Stimulated activated naive CD4-positive, alpha-beta T cell treated with Interleukin-2 at 50 U/mL for 16 hours (primary cell): Measurements from ENCODE around the gene OXCT2.

Experiments
- DNase-seq: peaks from one replicate; lab custom pipeline; 2025; lab: John Stamatoyannopoulos, UW

Gene OXCT2

DNA sequence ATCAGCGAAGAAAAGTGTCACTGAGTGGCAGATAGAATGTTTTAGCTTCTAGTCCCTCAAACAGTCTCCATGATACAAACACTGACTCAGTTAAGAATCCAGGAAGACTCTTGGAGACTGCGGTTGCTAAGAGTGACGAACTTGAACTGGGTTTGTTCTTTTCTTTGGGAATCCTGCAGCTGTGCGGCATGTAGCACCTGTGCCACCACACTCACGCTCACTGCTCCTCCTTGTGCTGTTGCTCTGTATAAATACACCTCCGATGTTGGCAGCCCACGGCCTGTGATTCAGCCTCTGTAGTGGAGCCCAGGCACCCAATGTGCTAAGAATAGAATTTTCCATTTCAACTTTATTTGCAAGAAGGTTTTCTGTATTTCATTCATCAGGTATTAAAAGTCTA lies 38.0 kb downstream of the OXCT2 start:
- no peak for DNase-seq

DNA sequence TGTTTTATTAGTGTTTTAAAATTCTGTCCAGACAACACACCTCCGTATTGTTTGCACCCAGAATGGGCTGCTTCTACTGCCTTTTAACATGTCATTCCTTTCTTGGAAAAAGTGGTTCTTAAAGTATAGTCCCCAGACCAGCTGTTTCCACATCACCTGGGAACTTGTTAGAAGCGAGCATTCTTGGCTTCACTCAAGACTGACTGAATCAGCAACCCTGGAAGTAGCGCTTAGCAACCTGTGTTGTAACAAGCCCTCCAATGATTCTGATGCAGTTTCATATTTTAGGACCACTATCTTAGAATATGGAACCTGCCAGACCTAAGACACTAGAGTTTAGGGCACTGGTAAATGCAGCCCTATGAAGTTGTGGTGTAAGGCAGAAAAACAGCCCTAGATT lies 38.4 kb downstream of the OXCT2 start:
- DNase-seq = no peak

DNA sequence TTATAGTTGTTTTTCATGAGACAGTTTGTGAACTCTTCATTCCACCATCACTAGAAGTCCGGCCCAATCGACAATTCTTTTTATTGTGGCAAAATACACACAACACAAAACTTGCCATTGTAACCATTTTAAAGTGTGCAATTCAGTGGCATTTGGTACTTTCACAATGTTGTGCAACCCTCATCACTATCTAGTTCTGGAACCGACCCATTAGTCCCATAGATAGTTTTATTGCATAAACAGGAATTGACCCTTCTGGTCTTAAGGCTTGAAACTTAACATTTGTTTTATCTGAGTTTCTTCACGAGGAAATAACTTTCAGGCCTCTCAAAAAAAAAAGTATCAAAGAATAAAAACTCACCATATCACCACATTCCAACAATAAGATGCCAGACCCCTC lies 41.3 kb downstream of the OXCT2 start:
- DNase-seq = no peak

DNA sequence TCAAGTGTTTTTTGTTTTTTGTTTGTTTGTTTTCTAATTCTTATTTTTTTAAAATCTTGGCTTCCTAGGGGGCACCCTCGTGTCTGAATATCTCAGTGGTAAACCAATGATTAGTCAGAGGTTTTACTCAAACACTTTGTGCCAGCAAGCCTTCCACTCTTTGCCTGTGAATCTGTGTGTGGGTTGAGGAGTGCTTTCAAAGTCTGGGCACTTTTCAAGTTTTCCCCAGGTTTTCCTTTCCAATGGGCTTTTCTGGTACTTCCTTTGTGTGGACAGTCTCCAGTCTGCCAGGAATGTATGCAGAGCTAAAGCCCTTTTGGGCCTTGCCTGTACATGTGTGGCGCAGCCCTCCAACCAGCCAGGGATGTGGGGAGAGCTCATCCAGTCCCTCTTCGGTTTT lies 42.1 kb downstream of the OXCT2 start:
- no peak for DNase-seq

DNA sequence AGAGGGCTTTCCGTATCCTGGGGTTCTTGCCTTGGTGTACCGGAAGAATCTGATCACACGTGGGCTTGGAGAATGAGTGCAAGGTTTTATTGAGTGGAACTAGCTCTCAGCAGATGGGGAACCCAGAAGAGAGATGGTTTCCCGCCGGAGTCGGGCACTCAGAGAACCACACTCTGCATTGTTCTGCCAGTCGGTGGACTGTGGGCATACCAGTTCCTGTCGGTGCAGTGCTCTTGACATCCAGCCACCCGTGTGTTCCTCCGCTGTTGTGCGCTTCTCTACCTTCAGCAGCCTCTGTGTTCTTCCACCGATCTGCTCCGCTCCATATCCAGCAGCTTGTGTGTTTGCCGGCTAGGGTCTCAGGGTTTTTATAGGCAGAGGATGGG lies 43.2 kb downstream of the OXCT2 start:
- no peak for DNase-seq

DNA sequence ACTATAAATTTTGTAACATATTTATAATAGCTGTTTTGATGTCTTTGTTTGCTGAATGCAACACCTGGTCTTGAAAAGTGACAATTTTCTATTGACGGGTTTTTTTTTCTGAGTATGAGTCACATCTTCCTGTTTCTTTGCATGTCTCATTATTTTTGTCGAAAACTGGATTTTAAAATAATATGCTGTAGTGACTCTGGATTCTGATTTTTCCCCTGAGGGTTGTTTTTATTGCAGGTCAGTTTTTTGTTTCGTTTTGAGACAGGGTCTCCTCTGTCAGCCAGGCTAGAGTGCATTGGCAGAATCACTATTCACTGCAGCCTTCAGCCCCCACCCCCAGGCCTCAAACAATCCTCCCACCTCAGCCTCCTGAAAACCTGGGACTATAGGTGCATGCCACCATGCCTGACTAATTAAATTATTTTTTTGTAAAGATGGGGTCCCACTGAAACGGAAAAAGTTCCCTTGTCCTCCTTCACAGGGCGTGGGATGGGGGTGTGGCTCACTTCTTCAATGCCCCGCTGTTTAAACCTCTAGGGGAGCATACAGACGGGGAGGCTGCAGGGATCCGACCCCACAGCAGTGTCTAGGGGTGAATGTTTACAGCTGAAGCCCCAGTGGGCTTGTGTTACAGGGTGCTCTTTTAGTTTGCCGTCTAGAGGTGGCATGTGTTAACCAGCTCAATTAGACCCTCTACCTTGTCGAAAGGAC lies 43.8 kb downstream of the OXCT2 start:
- no peak for DNase-seq

DNA sequence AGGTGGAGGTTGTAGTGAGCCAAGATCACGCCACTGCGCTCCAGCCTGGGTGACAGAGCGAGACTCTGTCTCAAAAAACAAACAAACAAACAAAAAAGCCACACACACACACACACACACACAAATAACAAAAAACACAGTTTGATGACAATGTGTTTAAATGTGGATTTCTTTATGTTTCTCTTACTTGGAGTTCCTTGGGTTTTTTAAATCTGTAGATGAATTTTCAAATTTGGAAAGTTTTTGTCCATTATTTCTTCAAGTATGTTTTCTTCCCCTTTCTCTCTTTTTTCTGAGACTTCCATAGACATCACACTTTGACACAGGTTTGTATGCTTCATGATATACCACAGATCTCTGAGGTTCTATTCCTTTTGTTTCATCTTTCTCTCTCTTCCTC lies 44.5 kb downstream of the OXCT2 start:
- DNase-seq = no peak

DNA sequence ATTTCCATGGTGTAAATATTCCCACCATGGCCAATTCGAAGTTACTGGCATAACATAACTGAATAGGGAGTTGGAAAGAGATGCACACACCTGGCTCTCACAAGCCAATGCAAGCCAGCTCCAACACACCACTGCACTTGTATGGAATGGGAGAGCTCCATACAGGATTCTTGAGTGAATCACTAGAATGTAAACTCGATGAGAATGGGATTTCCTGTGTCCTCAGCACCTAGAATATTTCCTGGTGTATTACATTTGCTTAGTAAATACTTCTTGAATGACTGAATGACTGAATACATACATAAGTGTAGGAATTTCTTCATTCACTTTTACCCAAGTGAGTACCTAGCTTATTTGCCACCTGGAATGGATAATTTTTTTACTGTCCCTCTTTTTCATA lies 48.7 kb downstream of the OXCT2 start:
- DNase-seq = no peak

DNA sequence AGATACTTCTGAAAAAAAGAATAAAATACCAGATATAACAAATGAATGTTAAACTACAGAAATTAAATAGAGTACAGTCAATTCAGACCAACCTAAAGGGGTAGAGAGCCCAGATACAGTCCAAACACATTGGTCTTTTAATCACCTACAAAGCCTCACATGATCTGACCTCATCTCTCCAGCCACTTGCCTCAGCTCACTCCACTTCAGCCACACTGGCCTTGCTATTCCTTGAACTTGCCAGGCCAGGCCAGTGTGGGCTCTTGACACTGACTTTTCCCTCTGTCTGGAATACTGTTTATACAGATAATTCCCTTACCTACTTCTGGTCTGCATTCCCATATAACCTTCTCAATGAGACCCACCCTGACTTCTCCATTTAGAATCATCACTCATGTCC lies 49.5 kb downstream of the OXCT2 start:
- no peak for DNase-seq

DNA sequence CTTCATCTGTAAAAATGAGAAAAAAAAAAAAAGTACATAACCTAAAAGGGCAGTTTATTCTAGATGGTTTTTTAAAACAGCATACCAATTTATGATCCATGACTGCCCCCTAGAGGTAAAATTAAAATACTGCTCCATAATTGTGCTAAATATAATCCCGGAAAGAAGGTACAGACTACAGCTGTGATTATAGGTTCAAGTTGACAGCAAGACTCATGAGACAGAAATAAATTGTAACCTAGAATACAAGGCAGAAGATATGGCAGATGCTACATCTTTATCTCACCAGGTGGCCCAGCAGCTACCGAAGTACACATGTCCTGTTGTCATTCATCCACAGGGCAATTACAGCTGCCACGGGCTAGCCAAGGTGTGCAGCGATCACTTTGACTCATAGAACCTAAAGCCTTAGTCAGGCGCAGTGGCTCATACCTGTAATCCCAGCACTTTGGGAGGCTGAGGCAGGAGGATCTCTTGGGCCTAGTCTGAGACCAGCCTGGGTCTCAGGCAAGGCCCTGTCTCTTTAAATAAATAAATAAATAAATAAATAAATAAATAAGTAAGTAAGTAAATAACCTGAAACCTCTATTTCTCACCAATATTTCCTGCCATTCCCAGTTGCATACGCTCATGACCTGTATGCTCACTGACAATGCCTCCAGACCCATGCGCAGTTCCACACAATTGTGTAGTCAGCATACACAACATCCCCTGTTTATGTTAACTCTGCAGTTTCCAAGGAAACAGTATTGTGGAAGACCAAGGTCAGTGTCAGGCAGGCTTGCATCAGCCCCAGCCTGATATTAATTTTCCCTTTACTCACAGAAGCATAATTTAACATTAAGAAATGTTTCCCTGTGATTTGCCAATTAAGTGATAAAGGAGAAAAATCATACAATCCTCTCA lies 50.8 kb downstream of the OXCT2 start:
- DNase-seq = no peak
